ENCODE data around the gene ENTPD6. TPM values are rescaled to one million over a fixed set of nuclear protein-coding genes. Genes with fewer than 3 reads are reported as not detected.

The ENTPD6 gene
- total and polyA plus RNA-seq, 2 donors (not counting 1 experiment from before 2014, with no cell fraction given), result 64.4 to 79.8 TPM

DNA sequence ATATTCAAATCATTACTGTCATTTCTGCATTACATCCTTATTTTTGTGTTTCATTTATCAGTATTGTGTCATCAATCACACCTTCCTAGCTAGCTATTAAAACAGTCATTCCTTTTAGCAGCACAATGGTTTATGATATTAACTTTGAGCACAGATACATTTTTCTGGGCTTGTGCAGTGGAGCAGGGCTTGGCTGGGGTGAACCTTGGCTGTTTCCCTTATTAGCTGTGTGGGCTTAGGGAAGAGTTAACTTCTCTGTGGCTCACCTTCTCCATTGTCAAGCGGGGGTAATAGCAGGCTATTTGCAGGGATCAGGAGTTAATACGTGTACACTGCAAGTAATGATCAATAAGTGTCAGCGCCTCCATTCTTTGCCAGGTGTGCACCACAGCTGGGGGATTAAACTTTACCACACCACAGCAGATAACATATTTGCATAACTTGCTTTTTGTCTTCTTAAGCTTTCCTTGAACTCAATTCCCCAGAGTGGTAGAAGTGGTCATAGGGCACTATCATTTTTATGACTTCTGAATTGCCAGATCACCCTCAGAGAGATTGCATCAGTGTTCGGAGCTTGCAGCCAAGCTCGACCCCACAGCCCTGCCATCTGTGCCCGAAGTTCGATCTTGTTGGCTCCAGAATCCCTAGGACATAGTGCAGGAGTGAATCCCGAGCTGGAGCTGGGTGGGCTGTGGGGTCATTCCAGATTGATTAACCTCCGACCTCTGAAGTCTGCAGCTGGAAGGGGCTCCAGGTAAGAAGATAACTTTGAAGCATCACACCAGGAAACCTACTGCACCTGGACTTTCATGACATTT, 50.9 kb downstream of the ENTPD6 start:
- ChIA-PET POLR2A (interaction anchor here (1.1 kb wide), 1 partner anchor 35 kb away, joined by 5 read pairs; no protein-coding TSS in a partner anchor), CTCF (interaction anchor here (1.2 to 1.8 kb wide), 3 partner anchors 25 to 153 kb away, joined by 3 to 7 read pairs (median 4); partner anchors contain the start of gene ENTPD6)
- Histone ChIP-seq H3K36me3 (replicated peaks in 1 of 2; ENCODE audit: control extremely low read depth in 1 of 2, control insufficient read depth in 1 of 2, extremely low read depth in 1 of 2, insufficient read depth in 2 of 2, low read length in 1 of 2) (peaks cover 0 to 2% of the 10 kb centered on the region in 2 experiments), H3K9ac (ENCODE audit: low read length) (peak overlapping the region; percentile 87), H3K4me2 (replicated peaks; ENCODE audit: low read depth, low read length, poor library complexity, severe bottlenecking) (peak overlapping the region; percentile 86), H3K4me1 (ENCODE audit: control insufficient read depth in 2 of 2, insufficient read depth in 2 of 2, low read length in 2 of 2) (peaks cover 18 to 21% of the 10 kb centered on the region in 2 donors), H4K20me1 (ENCODE audit: control insufficient read depth, insufficient read depth, low read length, poor library complexity, severe bottlenecking) (no peaks in the 10 kb centered on the region), H2AFZ (ENCODE audit: insufficient read depth, low read depth, low read length, poor library complexity, severe bottlenecking) (peak overlapping the region; percentile 100), H3K9me3 (ENCODE audit: control extremely low read depth in 1 of 3, control insufficient read depth in 2 of 3, insufficient read depth in 1 of 3, low read length in 2 of 3) (peaks cover 0 to 5% (median 0%) of the 10 kb centered on the region in 3 donors), H3K27me3 (replicated peaks in 1 of 4; ENCODE audit: control extremely low read depth in 1 of 4, control insufficient read depth in 3 of 4, insufficient read depth in 4 of 4, low read length in 3 of 4) (peaks cover 0 to 9% (median 3%) of the 10 kb centered on the region in 4 experiments), H3K79me2 (ENCODE audit: control insufficient read depth, insufficient read depth, low read length) (peaks cover 29% of the 10 kb centered on the region), H3K4me3 (ENCODE audit: control extremely low read depth in 1 of 5, extremely low read depth in 1 of 5, insufficient read depth in 1 of 5, low read depth in 2 of 5, low read length in 4 of 5) (peak overlapping the region in 3 of 5 experiments; percentile 75 to 94 (median 88)), H3K27ac (ENCODE audit: low read length in 2 of 2) (no peak overlapping the region)
- DNase-seq, result peak; percentile 32
- Mint-ChIP-seq H3K27ac (peak overlapping the region; percentile 68), H3K27me3 (peaks cover 26% of the 10 kb centered on the region), H3K4me1 (peaks cover 31% of the 10 kb centered on the region), H3K4me3 (peak overlapping the region; percentile 96), H3K9me3 (ENCODE audit: insufficient read depth) (peaks cover 6% of the 10 kb centered on the region)
- no peak for TF ChIP-seq CTCF (IDR thresholded peaks at IDR 0.05)
- TF ChIP-seq EZH2 (IDR thresholded peaks at IDR 0.05; ENCODE audit: borderline replicate concordance, insufficient read depth, low read depth, low read length, poor library complexity, severe bottlenecking), result no peak
- no peak for ATAC-seq (ENCODE audit: low read depth)
- intact Hi-C loops (cut with micrococcal nuclease), result loop anchor here (2.0 to 5.0 kb wide), 4 partner anchors 36 to 1889 kb away; partner anchors contain the start of genes ACSS1 and GINS1
- WGBS (ENCODE audit: insufficient coverage), result 73% methylated on average over 7 of the region's 9 CpGs

Measured in B cell (primary cell).